Activated T-cell treated with anti-CD3 and anti-CD28 coated beads, Interleukin-2, amount 50 U/mL, for 1 hour (primary cell): ENCODE measurements around the gene BSG.
"Not testable (repeated sequence)": the region's sequence is repeated elsewhere in the genome, so short reads cannot be mapped to it uniquely, and the experiment has no call there.

ENCODE experiments used
- DNase-seq: peaks from one replicate; pipeline ENCODE4 v3.0.0-alpha.2; 2020

The BSG gene

GRCh38 chr19:588741-589692 is 16.6 kb downstream of the BSG start:
- DNase-seq, result peak; percentile 41

DNA sequence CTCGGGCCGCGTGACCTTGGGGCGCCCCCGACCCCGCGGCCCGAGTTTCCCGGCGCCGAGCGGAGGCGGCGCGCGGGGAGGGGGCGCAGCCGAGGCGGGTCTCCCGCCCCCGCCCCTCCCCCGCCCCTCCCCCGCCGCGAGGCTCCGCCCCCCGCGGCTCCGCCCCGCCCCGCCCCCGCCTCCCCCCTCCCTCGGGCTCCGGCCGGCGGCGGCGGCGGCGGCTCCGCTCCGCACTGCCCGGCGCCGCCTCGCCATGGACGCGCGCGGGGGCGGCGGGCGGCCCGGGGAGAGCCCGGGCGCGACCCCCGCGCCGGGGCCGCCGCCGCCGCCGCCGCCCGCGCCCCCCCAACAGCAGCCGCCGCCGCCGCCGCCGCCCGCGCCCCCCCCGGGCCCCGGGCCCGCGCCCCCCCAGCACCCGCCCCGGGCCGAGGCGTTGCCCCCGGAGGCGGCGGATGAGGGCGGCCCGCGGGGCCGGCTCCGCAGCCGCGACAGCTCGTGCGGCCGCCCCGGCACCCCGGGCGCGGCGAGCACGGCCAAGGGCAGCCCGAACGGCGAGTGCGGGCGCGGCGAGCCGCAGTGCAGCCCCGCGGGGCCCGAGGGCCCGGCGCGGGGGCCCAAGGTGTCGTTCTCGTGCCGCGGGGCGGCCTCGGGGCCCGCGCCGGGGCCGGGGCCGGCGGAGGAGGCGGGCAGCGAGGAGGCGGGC is 17.4 kb downstream of the BSG start, which contains the start of gene HCN2:
HCN2 (plus strand) TSS at position 189 of the 703 bp plus-strand sequence; CDS start at position 254, 65 bp downstream.
- no peak for DNase-seq

GRCh38 chr19:590396-590745 is 18.0 kb downstream of the BSG start:
- peak; percentile 55 for DNase-seq

GRCh38 chr19:590750-591098 is 18.3 kb downstream of the BSG start:
- DNase-seq, result no peak

- no peak for DNase-seq
Measured at GRCh38 chr19:591099-591958, 18.9 kb downstream of the BSG start.

DNA sequence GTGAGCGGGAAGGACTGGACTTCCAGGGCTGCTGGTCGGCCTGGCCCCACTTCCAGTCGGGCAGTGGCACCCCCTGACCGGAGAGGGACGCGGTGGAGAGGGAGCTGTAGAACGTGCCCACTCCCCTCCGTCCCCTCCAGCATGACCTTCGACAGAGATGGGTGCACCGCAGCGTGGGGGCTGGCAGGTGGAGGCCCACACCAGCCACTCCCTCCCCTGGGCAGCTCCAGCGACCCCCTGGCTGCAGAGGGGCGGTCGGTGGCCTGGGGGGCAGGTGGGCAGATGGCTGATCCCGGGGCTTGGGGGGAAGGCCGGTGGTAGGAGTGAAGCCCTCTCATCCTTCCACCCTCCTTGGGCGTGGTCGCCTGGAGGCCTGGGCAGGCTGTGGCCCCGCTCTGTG is 19.7 kb downstream of the BSG start:
- DNase-seq, result no peak

- DNase-seq, result no peak
Measured at GRCh38 chr19:593055-593454, 20.7 kb downstream of the BSG start.

- DNase-seq, result no peak
Measured at GRCh38 chr19:593505-593904, 21.1 kb downstream of the BSG start.

DNA sequence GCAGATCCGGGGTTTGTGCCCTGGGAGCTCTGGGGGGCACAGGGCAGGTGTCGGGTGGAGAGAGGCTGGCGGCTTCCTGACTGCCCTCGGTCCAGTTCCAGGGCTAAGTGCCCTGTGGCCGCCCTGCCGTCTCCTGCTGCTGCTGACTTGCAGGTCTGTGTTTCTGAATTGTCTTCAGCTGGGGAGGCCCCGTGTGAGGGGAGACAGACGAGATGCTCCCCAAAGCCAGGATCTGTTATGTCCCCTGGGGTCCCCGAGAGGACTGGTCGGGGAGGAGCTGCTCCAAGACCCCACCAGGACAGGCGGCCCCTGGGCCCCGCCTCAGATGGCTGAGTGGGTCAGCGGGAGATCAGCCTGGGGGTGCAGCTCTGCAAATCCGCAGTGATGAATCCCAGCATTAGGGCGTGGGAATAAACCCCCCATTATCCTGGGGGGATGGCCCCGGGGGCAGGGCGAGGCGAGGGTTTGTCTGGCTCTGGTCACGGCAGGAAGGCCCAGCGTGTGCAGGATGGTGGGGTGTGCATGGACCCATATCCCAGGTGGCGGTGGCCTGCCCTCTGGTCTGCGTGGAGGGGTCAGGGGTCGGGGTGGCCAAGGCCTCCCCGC is 22.0 kb downstream of the BSG start:
- no peak for DNase-seq

DNA sequence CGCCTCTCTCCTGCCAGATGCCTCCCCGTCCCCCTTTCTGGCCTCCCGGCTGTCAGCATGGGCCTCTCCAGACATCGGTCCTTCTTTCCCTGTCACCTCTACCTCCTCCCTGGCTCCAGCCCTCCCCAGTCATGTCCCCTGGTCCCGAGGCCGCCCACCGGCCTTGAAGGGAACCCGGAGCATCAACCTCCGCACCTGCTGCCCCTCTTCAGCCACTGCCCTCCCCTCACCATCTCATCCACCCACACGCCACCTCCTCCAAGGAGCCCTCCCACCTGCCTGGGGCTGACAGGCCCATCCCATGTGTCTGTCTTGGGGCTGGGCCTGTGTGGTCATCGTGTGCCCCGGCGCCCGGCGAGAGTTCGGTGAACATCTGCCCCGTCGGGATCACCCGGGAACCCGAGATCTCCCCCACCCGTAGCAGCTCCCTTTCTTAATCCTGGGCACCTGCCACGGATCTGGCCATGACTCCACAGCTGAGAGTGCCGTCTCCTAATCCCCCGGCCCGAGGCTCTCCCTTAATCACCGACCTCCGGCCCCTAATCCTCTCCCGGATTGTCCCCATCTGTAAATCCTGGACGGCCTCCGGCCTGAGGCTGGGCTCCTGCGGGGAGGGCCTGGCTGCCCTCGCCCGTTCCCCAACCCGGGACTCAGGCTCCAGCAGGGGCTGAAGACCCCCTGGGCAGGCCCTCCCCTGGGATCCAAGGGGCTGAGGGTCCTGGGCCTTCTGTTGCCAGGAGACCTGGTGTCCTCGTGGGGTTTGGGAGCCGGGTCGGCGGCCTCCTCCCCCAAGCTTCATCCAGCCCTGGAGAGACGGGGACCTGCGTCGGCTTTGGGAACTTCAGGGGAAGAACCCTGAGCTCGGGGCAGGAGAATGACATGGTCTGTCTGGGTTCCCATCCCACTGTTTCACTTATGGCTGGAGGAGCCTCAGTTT is 23.2 kb downstream of the BSG start:
- DNase-seq, result no peak

DNA sequence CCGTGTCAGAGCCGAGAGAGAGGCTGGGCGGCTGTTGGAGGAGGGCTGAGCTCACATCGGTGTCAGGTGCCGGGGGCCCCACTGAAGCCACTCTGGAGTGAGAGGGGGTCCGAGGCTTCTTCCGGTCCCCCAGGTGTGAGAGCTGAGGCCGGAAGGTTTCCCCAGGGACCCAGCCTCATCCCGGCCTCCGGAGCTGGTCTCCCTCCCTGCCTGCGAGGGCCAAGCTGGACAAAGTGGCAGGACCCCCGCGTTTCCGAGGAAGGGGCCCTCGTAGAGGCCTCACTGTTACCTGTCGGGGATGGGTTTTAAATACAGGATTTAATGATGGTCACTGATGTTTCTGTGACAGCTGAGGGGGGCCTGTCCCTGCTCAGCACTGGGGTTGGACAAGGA is 23.9 kb downstream of the BSG start:
- no peak for DNase-seq

DNA sequence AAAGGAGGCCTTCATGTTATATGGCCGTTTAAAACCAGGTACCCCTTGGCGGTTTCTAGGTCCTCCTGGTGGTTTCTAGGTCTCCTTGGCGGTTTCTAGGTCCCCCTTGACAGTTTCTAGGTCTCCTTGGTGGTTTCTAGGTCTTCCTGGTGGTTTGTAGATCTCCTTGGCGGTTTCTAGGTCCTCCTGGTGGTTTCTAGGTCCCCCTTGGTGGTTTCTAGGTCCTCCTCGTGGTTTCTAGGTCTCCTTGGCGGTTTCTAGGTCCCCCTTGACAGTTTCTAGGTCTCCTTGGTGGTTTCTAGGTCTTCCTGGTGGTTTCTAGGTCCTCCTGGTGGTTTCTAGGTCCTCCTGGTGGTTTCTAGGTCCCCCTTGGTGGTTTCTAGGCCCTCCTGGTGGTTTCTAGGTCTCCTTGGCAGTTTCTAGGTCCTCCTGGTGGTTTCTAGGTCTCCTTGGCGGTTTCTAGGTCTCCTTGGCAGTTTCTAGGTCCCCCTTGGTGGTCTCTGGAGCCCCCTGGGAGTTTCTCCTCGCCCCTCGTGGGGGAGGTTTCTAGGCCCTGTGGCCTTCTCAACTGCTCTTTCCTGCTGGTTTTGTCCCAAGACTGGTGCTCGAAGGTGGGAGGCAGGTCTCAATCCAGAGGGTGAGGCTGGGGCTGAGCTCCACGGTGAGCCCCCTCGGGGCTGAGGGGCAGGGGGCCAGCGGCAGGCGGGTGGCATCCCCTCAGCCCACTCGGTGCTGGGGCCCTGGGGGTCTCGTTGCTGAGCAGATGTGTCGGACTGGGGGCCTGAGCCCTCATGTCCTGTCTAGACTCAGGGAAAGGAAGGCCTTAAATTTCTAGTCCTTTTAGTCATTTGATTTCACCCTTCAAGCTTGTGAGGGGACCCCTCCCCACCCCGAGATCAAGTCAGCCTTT is 25.3 kb downstream of the BSG start:
- no peak for DNase-seq

DNA sequence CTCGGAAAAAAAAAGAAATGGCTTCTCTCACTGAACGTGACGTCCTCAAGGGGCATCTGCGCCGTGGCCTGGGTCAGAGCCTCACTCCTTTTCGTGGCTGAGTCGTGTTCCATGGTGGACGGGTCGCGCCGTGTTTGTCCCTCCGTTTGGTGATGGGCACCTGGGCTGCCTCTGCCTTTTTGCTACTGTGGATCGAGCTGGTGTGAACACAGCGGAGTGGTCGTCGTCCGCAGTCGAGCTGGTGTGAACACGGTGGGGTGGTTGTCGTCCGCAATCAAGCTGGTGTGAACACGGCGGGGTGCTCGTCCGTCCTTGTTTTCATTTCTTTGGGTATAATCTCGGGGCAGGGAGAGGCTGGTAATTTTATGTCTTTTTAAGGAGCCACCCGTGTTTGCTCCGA is 28.9 kb downstream of the BSG start:
- no peak for DNase-seq

DNA sequence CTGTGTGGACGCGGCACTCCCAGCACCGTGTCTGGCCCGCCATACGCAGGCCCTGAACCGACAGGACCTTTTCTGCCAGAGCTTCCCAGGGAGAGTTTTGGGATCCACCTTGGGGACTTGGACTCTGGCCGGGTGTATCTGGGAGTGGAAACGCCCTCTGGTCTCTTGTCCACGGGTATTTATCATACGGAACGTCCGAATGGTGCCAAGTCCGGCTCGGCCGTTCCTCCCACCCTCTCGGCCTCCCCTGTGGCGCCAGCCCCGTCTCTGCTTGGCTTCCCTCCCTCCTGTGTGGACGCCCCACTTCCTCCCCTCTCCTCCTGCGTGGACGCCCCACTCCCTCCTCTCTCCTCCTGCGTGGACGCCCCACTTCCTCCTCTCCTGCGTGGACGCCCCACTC is 29.4 kb downstream of the BSG start:
- no peak for DNase-seq

DNA sequence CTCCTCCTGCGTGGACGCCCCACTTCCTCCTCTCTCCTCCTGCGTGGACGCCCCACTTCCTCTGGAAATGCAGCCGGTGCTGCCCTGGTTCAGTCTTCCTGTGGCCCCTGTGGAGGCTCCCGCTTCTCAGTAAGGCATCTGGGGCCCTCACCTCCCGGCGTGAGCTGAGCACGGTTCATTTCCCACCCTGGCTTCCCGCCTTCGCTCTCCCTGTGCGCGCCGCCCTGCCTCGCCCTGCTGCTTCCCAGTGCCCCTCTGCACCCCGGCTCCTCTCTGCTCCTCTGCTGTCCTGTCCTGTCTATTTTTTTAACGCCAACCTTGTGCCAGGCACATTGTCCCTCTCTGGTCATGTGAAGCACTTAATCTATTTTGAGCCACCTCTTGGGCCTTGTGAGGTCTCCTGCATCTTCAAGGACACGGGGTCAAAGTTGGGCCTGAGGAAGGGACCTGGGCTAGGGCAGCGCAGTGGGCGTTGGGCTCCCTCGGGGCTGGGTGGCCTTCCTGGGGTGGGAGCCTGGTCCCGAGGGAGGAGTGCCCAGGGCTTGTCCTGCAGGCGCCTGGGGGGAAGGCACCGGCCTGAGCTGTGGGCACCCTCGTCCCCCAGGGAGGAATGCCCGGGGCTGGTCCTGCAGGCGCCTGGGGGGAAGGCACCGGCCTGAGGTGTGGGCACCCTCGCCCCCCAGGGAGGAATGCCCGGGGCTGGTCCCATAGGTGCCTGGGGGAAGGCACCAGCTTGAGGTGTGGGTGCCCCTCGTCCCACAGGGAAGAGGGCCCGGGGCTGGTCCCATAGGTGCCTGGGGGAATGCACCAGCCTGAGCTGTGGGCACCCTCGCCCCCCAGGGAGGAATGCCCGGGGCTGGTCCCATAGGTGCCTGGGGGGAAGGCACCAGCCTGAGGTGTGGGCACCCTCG is 30.2 kb downstream of the BSG start:
- DNase-seq, result no peak

DNA sequence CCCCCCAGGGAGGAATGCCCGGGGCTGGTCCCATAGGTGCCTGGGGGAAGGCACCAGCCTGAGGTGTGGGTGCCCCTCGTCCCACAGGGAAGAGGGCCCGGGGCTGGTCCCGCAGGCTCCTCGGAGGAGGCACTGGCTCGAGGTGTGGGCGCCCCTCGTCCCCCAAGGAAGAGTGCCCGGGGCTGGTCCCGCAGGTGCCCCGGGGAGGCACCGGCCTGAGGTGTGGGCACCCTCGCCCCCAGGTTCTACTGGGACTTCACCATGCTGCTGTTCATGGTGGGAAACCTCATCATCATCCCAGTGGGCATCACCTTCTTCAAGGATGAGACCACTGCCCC is 30.9 kb downstream of the BSG start:
- DNase-seq, result not testable (repeated sequence)

DNA sequence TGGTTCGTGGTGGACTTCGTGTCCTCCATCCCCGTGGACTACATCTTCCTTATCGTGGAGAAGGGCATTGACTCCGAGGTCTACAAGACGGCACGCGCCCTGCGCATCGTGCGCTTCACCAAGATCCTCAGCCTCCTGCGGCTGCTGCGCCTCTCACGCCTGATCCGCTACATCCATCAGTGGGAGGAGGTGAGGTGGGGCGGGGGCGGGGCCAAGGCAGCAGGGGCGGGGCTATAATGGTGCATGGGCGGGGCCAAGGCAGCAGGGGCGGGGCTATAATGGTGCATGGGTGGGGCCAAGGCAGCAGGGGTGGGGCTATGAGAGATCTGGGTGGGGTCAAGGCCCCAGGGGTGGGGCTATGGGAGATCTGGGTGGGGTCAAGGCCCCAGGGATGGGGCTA is 31.4 kb downstream of the BSG start:
- peak; percentile 31 for DNase-seq

- peak; percentile 47 for DNase-seq
Measured at GRCh38 chr19:604355-604754, 32.0 kb downstream of the BSG start.
